ENCODE data around the gene HJURP.

- TF ChIP-seq CTCF (IDR thresholded peaks at IDR 0.05): no peak
- TF ChIP-seq POLR2AphosphoS5 (IDR thresholded peaks at IDR 0.05): no peak
Observed at GRCh38 chr2:233866479-233866878, 12.1 kb upstream of the HJURP start.

Measured in gastroesophageal sphincter (tissue), 3 donors.